LNCaP clone FGC (cell line): ENCODE results near the gene TP53BP1.

Experiments used
- DNase-seq: peaks from one replicate; pipeline ENCODE4 v3.0.0-alpha.2; 2011; ENCODE audit warnings: low read depth
- H3K4me3 ChIP-seq: 2 replicates; pipeline ENCODE4 v1.5.1; 2011; ENCODE audit warnings: mild to moderate bottlenecking, low read depth, low read length, control low read depth
- TF ChIP-seq, protein P1 (sequence below): IDR thresholded peaks from 2 replicates; pipeline ENCODE4 v1.5.1; 2012; ENCODE audit warnings: mild to moderate bottlenecking; ENCODE audit not compliant: control insufficient read depth, insufficient read depth; ENCODE audit errors: extremely low read depth

Gene TP53BP1

DNA sequence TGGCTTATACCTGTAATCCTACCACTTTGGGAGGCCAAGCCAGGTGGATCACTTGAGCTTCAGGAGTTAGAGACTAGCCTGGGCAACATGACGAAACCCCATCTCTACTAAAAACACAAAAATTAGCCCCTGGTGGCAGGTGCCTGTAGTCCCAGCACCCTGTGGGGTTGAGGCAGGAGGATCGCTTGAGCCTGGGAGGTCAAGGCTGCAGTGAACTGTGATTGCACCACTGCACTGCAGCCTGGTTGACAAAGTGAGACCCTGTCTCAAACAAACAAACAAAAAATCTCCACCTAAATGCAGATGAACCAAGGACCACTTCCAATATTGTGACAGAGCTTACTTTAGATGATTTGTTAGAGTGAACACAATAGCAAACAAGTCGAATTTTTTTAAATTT lies 53.7 kb downstream of the TP53BP1 start:
- DNase-seq: no peak
- H3K4me3 ChIP-seq: no peak overlapping the region
- TF ChIP-seq, protein P1, sequence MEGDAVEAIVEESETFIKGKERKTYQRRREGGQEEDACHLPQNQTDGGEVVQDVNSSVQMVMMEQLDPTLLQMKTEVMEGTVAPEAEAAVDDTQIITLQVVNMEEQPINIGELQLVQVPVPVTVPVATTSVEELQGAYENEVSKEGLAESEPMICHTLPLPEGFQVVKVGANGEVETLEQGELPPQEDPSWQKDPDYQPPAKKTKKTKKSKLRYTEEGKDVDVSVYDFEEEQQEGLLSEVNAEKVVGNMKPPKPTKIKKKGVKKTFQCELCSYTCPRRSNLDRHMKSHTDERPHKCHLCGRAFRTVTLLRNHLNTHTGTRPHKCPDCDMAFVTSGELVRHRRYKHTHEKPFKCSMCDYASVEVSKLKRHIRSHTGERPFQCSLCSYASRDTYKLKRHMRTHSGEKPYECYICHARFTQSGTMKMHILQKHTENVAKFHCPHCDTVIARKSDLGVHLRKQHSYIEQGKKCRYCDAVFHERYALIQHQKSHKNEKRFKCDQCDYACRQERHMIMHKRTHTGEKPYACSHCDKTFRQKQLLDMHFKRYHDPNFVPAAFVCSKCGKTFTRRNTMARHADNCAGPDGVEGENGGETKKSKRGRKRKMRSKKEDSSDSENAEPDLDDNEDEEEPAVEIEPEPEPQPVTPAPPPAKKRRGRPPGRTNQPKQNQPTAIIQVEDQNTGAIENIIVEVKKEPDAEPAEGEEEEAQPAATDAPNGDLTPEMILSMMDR: no peak

DNA sequence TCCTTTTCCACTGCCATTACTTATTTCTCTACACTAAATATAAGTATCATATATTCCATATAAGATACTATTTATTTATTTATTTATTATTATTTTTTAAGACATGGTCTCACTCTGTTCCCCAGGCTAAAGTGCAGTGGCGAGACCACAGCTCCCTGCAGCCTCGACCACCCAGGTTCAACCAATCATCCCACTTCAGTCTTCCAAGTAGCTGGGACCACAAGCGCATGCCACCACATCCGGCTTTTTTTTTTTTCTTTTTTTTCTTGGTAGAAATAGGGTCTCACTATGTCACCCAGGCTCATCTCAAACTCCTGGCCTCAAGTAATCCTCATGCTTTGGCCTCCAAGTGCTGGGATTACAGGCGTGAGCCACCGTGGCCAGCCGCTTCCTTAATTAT lies 56.6 kb downstream of the TP53BP1 start:
- TF ChIP-seq, protein P1: no peak
- DNase-seq: no peak
- H3K4me3 ChIP-seq: no peak overlapping the region

DNA sequence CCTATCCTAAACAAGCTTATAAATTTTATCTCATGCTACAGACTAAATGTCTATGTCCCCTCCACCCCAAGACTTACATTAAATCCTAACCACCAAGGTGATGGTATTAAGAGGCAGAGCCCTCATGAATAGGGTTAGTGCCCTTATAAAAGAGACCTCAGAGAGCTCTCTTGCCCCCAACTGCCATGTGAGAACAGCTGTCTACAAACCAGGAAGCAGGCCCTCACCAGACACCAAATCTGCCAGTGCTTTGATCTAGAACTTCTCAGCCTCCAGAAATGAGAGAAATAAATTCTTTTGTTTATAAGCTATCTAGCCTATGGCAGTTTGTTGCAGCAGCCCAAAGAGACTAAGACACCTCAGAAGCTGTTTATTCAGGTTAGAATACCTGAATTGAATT lies 58.5 kb downstream of the TP53BP1 start:
- TF ChIP-seq, protein P1: no peak
- no peak for DNase-seq
- no peak overlapping the region for H3K4me3 ChIP-seq

DNA sequence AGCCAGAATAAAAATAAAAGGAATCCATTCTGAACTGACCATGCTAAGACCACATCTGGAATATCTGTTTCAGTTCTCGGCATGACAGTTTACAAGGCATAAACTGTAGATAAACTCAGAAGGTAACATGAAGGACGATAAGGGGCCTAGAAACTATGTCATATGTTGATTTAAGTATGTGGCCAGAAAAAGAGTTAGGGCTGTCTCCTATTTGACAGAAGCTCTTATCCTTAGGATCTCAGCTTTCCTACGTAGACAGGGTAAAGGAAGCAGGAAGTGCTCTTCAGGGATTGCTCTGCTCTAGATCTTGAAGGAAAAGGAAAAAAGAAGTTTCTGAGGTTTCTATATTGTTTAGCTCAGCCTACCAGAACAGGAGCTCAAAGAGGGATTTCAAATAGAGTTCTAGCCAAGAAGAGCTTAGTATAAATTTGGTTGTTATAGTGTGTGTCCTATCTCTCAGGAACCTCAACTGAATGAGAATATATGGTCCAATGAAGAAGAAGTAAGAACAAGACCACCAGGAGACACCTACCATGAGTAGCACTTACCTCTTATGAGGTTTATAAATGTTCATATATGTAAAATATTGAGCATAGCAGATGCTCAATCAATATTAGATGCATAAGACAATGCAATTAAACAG lies 59.2 kb downstream of the TP53BP1 start:
- H3K4me3 ChIP-seq: no peak overlapping the region
- no peak for DNase-seq
- TF ChIP-seq, protein P1: no peak

DNA sequence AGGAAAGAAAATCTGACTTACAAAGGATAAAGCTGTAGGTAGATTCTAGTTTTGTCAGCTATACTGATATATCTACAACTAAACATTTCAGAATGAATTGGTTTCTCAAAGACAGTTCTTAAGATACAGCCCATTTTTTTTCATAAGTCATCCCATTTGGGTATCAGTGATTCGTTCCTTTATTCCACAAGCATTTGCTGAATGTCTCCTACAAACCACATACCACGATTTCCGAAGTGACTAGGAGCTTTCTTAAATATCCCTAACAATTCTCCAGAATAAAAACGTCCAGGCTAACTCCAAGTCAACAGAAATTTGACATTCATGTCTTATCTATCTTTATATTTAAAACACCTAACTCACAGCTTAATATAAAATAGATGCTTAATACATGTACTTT lies 59.8 kb downstream of the TP53BP1 start:
- H3K4me3 ChIP-seq: no peak overlapping the region
- DNase-seq: no peak
- TF ChIP-seq, protein P1: no peak

DNA sequence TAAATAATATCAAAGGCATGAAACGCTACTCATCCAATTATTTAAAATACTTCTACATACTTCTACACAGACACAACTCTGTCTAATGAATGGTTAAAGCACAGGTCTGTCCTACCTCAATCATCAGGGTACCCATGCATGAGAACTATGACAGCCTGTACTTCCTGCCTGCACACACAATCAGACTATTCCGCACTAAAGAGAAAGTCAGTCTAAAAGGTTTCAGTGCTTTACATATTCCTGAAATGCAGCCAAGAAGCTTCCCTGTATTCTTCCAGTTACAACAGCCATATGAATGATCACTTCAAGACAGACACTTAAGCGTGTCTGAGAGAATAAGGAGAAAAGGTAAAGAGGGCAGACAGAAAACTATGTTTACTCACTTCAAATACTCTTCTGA lies 63.3 kb downstream of the TP53BP1 start:
- no peak for DNase-seq
- TF ChIP-seq, protein P1: no peak

DNA sequence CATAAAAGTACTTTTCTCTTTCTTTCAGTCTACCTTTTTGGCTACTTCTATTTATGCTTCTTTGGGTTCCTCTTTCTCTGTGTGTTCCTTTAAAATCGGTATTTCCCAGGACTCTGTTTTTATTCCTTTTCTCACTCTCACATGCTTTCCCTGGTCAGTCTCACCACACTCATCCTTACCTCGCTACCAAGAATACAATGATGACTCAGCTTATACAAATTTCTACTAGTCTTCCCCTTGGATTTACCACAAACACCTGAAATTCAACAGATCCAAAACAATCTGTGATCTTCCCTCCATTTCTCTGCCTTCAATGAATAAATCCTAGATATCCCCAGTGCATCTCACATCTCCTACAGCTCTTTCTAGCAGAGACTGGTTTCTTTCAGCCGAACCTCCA lies 69.2 kb downstream of the TP53BP1 start:
- TF ChIP-seq, protein P1: no peak
- no peak overlapping the region for H3K4me3 ChIP-seq
- no peak for DNase-seq

More for the DNA sequence above, 63.3 kb downstream of the TP53BP1 start:
- H3K4me3 ChIP-seq: no peak overlapping the region
